K562 (cell line): ENCODE data around the gene AMIGO1. TPM values are rescaled to one million over a fixed set of nuclear protein-coding genes. Genes with fewer than 3 reads are reported as not detected.

Experiments used
- ETV1 ChIP-seq: fragments of 450-650 bp; conservative IDR thresholded peaks from 2 replicates; pipeline ENCODE4 v1.6.1; 2016; ENCODE audit warnings: missing genetic modification characterization, control low read depth, low read depth, missing compliant biosample characterization
- FOXO4 ChIP-seq: fragments of 450-650 bp; formaldehyde crosslinking; IDR thresholded peaks from 2 replicates; pipeline ENCODE4 v1.4.0; 2020; ENCODE audit warnings: mild to moderate bottlenecking, moderate library complexity
- GATAD2A ChIP-seq: fragments of 450-650 bp; IDR thresholded peaks from 2 replicates; pipeline ENCODE4 v1.6.1; 2017
- HDAC8 ChIP-seq: fragments of 450-650 bp; IDR thresholded peaks from 2 replicates; pipeline ENCODE4 v1.6.1; 2016; ENCODE audit warnings: mild to moderate bottlenecking, missing genetic modification characterization, moderate library complexity, missing compliant biosample characterization
- HES1 ChIP-seq: fragments of 450-650 bp; IDR thresholded peaks from 2 replicates; pipeline ENCODE4 v1.6.1; 2016; ENCODE audit warnings: low read depth, mild to moderate bottlenecking, moderate library complexity
- LARP7 ChIP-seq: fragments of 450-650 bp; IDR thresholded peaks from 2 replicates; pipeline ENCODE4 v1.6.1; 2016
- LEF1 ChIP-seq: fragments of 450-650 bp; IDR thresholded peaks from 2 replicates; pipeline ENCODE4 v1.6.1; 2016; ENCODE audit warnings: mild to moderate bottlenecking
- MEF2D ChIP-seq: conservative IDR thresholded peaks from 2 replicates; pipeline ENCODE4 v1.6.1; 2016; ENCODE audit warnings: low read depth, missing genetic modification characterization, missing compliant biosample characterization
- NCOR1 ChIP-seq: fragments of 450-650 bp; IDR thresholded peaks from 2 replicates; pipeline ENCODE4 v1.6.1; 2016; ENCODE audit warnings: mild to moderate bottlenecking, moderate library complexity
- RBM39 ChIP-seq: fragments of 200-400 bp; formaldehyde crosslinking; optimal IDR thresholded peaks from 2 replicates; pipeline ENCODE3; 2018; ENCODE audit warnings: low read depth, low read length
- RFX7 ChIP-seq: fragments of 250-450 bp; sonication (Bioruptor Pico); IDR thresholded peaks from 2 replicates; pipeline ENCODE4 v1.5.1; 2021; ENCODE audit warnings: mild to moderate bottlenecking
- RNF219 ChIP-seq: fragments of 250-450 bp; sonication (Bioruptor Pico); IDR thresholded peaks from 2 replicates; pipeline ENCODE4 v1.5.0; 2022; ENCODE audit warnings: mild to moderate bottlenecking
- SMC3 ChIP-seq: conservative IDR thresholded peaks from 2 replicates; pipeline ENCODE4 v1.6.1; 2011; ENCODE audit warnings: low read depth, low read length, improper control_type of control experiment; ENCODE audit not compliant: insufficient read depth
- STAT5A ChIP-seq: IDR thresholded peaks from 2 replicates; pipeline ENCODE4 v1.6.1; 2012; ENCODE audit warnings: low read length, inconsistent platforms, borderline replicate concordance
- TCFL5 ChIP-seq: fragments of 250-450 bp; sonication (Bioruptor Pico); conservative IDR thresholded peaks from 2 replicates; pipeline ENCODE4 v1.6.1; 2021; ENCODE audit warnings: mild to moderate bottlenecking, moderate library complexity, matching md5 sums
- THRAP3 ChIP-seq: fragments of 450-650 bp; IDR thresholded peaks from 2 replicates; pipeline ENCODE4 v1.6.1; 2016; ENCODE audit warnings: mild to moderate bottlenecking, inconsistent platforms, borderline replicate concordance
- ZFP30 ChIP-seq: fragments of 250-450 bp; sonication (Bioruptor Pico); IDR thresholded peaks from 2 replicates; pipeline ENCODE4 v1.8.0; 2022; ENCODE audit warnings: moderate library complexity, mild to moderate bottlenecking, inconsistent platforms, borderline replicate concordance
- ZNF316 ChIP-seq: fragments of 450-650 bp; IDR thresholded peaks from 2 replicates; pipeline ENCODE4 v1.6.1; 2016
- ZNF408 ChIP-seq: fragments of 250-450 bp; sonication (Bioruptor Pico); IDR thresholded peaks from 2 replicates; pipeline ENCODE4 v1.4.0; 2020; ENCODE audit warnings: low read depth, mild to moderate bottlenecking, moderate library complexity
- ZNF444 ChIP-seq: fragments of 250-450 bp; sonication (Bioruptor Pico); IDR thresholded peaks from 2 replicates; pipeline ENCODE4 v1.4.0; 2020; ENCODE audit warnings: mild to moderate bottlenecking, moderate library complexity
- ZNF780A ChIP-seq: fragments of 250-450 bp; sonication (Bioruptor Pico); IDR thresholded peaks from 2 replicates; pipeline ENCODE4 v1.5.0; 2021; ENCODE audit warnings: mild to moderate bottlenecking
- polyA plus RNA-seq, 8 experiments: library from polyadenylated mRNA; depleted of rRNA in 4 of 8; stranded (reverse) in 5 of 8; unstranded in 3 of 8; fragments of >200 nt; fragmentation: Nextera tagmentation in 2 of 8; fragmentation: Illumina TruSeq in 1 of 8; extraction: Ambion mirVana in 2 of 8; extraction: Trizol in 1 of 8; gene quantifications; 2 replicates each; pipeline versions ENCODE4 v1.2.1 to v1.2.3, GENCODE V29; 2011 to 2014; ENCODE audit warnings: inconsistent platforms in 1 of 8, missing spikeins in 1 of 8
- total RNA-seq, 7 experiments: library from RNA; depleted of rRNA in 6 of 7; stranded (reverse); fragments of >200 nt in 6 of 7; fragmentation: Illumina TruSeq in 2 of 7; extraction: Trizol in 2 of 7; gene quantifications; 2 replicates each; pipeline versions ENCODE4 v1.2.1 to v1.2.3, GENCODE V29; 2011 to 2021; ENCODE audit warnings: low replicate concordance in 1 of 7
- TF ChIP-seq, protein P1 (sequence below), 2 experiments: fragments of 450-650 bp in 1 of 2; sonication (generic) in 1 of 2; formaldehyde crosslinking in 1 of 2; IDR thresholded peaks in 1 of 2; conservative IDR thresholded peaks in 1 of 2; 2 replicates each; pipeline versions ENCODE4 v1.6.1 to v1.8.1; 2016 to 2023; ENCODE audit warnings: mild to moderate bottlenecking in 2 of 2, moderate library complexity in 2 of 2, inconsistent platforms in 1 of 2, missing genetic modification reagents in 1 of 2
- TF ChIP-seq, protein P2 (sequence below): fragments of 450-650 bp; formaldehyde crosslinking; IDR thresholded peaks from 2 replicates; pipeline ENCODE4 v1.4.0; 2020; ENCODE audit warnings: mild to moderate bottlenecking, moderate library complexity

Gene AMIGO1
- total and polyA plus RNA-seq, 9 of the 15 experiments (the other 6 are each of a cell fraction or from before 2014, with no cell fraction given) = 0.24 to 1.0 (median 0.54) TPM

DNA sequence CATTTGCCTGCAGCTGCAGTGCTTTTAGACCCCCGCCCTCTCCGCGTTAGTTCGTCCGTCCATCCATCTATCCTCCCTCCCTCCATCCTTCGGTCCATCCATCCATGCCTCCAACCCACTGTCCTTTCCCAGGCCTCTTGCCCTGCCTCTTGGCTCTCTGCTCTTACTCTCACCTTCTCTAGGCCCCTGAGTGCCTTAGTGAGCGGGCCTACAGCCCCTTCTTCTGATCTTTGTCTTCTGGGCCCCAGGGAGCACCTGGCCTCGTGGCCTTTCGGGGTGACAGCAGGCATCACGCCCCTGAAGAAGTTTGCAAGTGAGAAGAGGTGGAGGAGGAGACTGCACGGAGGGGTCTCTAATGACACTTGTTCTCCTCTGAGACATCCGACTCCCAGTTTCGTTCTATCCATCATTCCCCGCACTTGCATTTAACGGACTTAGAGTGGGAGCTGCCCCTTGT lies 25.0 kb downstream of the AMIGO1 start (continued):
- TF ChIP-seq HES1 = no peak
- no peak for TF ChIP-seq ZNF316
- TF ChIP-seq ZNF780A = no peak
- no peak for TF ChIP-seq LEF1
- no peak for TF ChIP-seq TCFL5 (CRISPR knock-in tag)
- TF ChIP-seq ZNF408 (CRISPR knock-in tag) = no peak
- no peak for TF ChIP-seq RBM39
- TF ChIP-seq, protein P1, sequence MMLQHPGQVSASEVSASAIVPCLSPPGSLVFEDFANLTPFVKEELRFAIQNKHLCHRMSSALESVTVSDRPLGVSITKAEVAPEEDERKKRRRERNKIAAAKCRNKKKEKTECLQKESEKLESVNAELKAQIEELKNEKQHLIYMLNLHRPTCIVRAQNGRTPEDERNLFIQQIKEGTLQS (IDR thresholded peaks at IDR 0.05) = no peak
- TF ChIP-seq, protein P1 (CRISPR knock-in tag; conservative IDR thresholded peaks at IDR 0.05) = no peak
- TF ChIP-seq STAT5A = no peak
- TF ChIP-seq GATAD2A = 0 out of 2 replicates have a peak, but pooled peaks have one; percentile 5
- TF ChIP-seq RFX7 (CRISPR knock-in tag) = no peak
- peak; percentile 2; the same call in 1 of the 2 replicates for TF ChIP-seq LARP7
- no peak for TF ChIP-seq ZFP30 (CRISPR knock-in tag)
- TF ChIP-seq, protein P2, sequence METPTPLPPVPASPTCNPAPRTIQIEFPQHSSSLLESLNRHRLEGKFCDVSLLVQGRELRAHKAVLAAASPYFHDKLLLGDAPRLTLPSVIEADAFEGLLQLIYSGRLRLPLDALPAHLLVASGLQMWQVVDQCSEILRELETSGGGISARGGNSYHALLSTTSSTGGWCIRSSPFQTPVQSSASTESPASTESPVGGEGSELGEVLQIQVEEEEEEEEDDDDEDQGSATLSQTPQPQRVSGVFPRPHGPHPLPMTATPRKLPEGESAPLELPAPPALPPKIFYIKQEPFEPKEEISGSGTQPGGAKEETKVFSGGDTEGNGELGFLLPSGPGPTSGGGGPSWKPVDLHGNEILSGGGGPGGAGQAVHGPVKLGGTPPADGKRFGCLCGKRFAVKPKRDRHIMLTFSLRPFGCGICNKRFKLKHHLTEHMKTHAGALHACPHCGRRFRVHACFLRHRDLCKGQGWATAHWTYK (CRISPR knock-in tag) = no peak
- no peak for TF ChIP-seq FOXO4 (CRISPR knock-in tag)
- TF ChIP-seq ETV1 (tag) = no peak
- TF ChIP-seq HDAC8 (tag) = no peak
- TF ChIP-seq SMC3 = no peak
- no peak for TF ChIP-seq ZNF444 (CRISPR knock-in tag)
- TF ChIP-seq RNF219 (CRISPR knock-in tag) = no peak
- no peak for TF ChIP-seq MEF2D
- TF ChIP-seq NCOR1 = no peak
- no peak for TF ChIP-seq THRAP3
